ENCODE results near the gene HUS1. TPM values are rescaled to one million over a fixed set of nuclear protein-coding genes. Genes with fewer than 3 reads are reported as not detected.
A peak's percentile ranks its signal among the peaks of the same experiment; 100 is the strongest.

Gene HUS1
- total and polyA plus RNA-seq, 2 of the 4 experiments (the other 2 are of a cell fraction) = 16.2 to 18.3 TPM

DNA sequence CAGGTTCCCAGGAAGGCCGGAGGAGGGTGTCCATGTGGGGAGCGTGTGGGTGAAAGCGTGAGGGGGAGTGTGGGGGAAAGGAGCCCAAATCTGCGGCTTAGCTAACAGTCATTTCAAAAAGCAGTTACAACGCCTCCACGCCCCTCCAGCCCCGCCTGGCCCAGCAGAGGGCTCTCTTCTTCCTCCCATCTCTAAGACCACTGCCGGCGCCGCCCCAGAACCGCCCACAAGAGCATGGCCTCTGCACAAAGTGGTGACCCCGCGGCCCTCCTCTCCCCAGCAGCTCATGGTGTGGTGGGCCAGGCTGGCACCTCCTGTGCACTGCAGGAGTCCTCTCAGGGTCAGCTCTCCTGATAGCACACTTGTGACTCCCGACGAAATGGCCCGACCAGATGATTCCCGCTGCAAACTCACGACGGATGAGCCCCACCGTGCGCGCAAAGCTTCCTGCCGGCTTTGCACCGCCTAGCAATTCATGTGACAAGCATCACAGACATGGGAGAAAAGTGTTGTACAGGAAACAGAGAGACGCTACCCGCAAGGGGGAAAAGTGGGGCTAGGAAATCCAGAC is 12.4 kb upstream of the HUS1 start:
- H3K9ac ChIP-seq (ENCODE audit: low read depth, low read length) = peak overlapping the region; percentile 65
- no peaks in the 10 kb centered on the region for H3K36me3 ChIP-seq (ENCODE audit: control insufficient read depth, insufficient read depth, low read length)
- H3K9me3 ChIP-seq (ENCODE audit: control insufficient read depth, insufficient read depth, low read length) = no peaks in the 10 kb centered on the region
- H3K4me1 ChIP-seq (ENCODE audit: control insufficient read depth, insufficient read depth, low read length) = no peaks in the 10 kb centered on the region; the same call in 1 of the 2 replicates
- peak overlapping the region; percentile 81; the same call in 1 of the 2 replicates for H2BK20ac ChIP-seq (ENCODE audit: low read depth, low read length)
- peak overlapping the region; percentile 96 for H2AFZ ChIP-seq (replicated peaks; ENCODE audit: low read length, poor library complexity)
- H2BK15ac ChIP-seq (ENCODE audit: low read depth, low read length) = peak overlapping the region; percentile 82; the same call in 2 of the 3 replicates
- H3K14ac ChIP-seq (replicated peaks; ENCODE audit: low read depth, low read length) = peak overlapping the region; percentile 92
- ChIA-PET CTCF (interaction anchor here (0.5 to 2.3 kb wide), 16 partner anchors 9 to 482 kb away, joined by 3 to 20 read pairs (median 4); partner anchors contain the start of genes PKD1L1 and UPP1), POLR2A (ENCODE audit: unreplicated experiment) (no interaction called here)
- BruUV-seq (replicated peaks) = no TSS peak
- ATAC-seq (ENCODE audit: low read depth) (peak; percentile 100), DNase-seq (peak; percentile 51)
- no peaks in the 10 kb centered on the region; the same call in 1 of the 2 replicates for H3K27me3 ChIP-seq (ENCODE audit: control insufficient read depth, insufficient read depth, low read length)
- dilution Hi-C loops (cut with HindIII; ENCODE audit: low sequenced_read_pairs, unreplicated experiment) (loop anchor here (25.0 kb wide), 1 partner anchor 120 kb away; no protein-coding TSS in a partner anchor), in situ Hi-C loops (cut with MboI; ENCODE audit: low sequenced_read_pairs) (no loop called here), intact Hi-C loops (cut with micrococcal nuclease) (loop anchor here (1.0 to 5.0 kb wide), 3 partner anchors 95 to 162 kb away; partner anchors contain the start of gene UPP1)
- H3K56ac ChIP-seq (ENCODE audit: extremely low read depth, insufficient read depth, low read length) = peak overlapping the region; percentile 54; the same call in 1 of the 2 replicates
- WGBS, 2 experiments (ENCODE audit: extremely low coverage in 2 of 2, insufficient read length in 1 of 2) = 7% methylated on average over 15 of the region's 26 CpGs; no CpG with 5 or more reads in 1 of the 2 experiments
- no peaks in the 10 kb centered on the region for H3K79me1 ChIP-seq (ENCODE audit: low read depth in 1 of 2, low read length in 2 of 2)
- H3K4ac ChIP-seq (ENCODE audit: low read depth, low read length) = peak overlapping the region; percentile 86
- H3K9me1 ChIP-seq (ENCODE audit: insufficient read depth, low read length) = no peaks in the 10 kb centered on the region
- no peak overlapping the region for H2BK5ac ChIP-seq (ENCODE audit: low read depth, low read length, poor library complexity, severe bottlenecking)
- no peak overlapping the region for H4K5ac ChIP-seq (ENCODE audit: low read depth, low read length)
- peak overlapping the region; percentile 95 for H2BK120ac ChIP-seq (ENCODE audit: low read depth, low read length)
- peak overlapping the region; percentile 84 for H2AK9ac ChIP-seq (replicated peaks; ENCODE audit: low read depth, low read length, poor library complexity)
- no peaks in the 10 kb centered on the region for H4K20me1 ChIP-seq (ENCODE audit: insufficient read depth, low read length)
- no peak overlapping the region; the same call in 1 of the 2 replicates for H3K27ac ChIP-seq (ENCODE audit: insufficient read depth, low read length)
- H3K4me2 ChIP-seq (ENCODE audit: low read depth, low read length) = peak overlapping the region; percentile 82
- H3K18ac ChIP-seq (ENCODE audit: low read depth, low read length) = no peak overlapping the region
- H4K8ac ChIP-seq (ENCODE audit: low read depth in 2 of 2, low read length in 2 of 2) = peak overlapping the region; percentile 89 to 93
- H2AK5ac ChIP-seq (ENCODE audit: low read depth, low read length) = no peak overlapping the region
- peak overlapping the region; percentile 60; the same call in 1 of the 2 replicates for H3K23ac ChIP-seq (ENCODE audit: low read depth, low read length)
- peak overlapping the region; percentile 91 for H4K91ac ChIP-seq (ENCODE audit: insufficient read depth, low read depth, low read length)
- peak overlapping the region; percentile 44 for H3K4me3 ChIP-seq (ENCODE audit: insufficient read depth, low read depth, low read length)
- peak; percentile 73 for TF ChIP-seq RAD21 (IDR thresholded peaks at IDR 0.05; ENCODE audit: low read length)
- TF ChIP-seq BHLHE40 (IDR thresholded peaks at IDR 0.05; ENCODE audit: low read depth, low read length) = no peak
- peak; percentile 82 for TF ChIP-seq SMC3 (IDR thresholded peaks at IDR 0.05; ENCODE audit: low read depth, low read length)
- no peak for TF ChIP-seq MAFK (IDR thresholded peaks at IDR 0.05; ENCODE audit: low read depth, low read length)
- TF ChIP-seq NFE2L2 (IDR thresholded peaks at IDR 0.05; ENCODE audit: low read depth, low read length) = no peak
- TF ChIP-seq, protein P1, sequence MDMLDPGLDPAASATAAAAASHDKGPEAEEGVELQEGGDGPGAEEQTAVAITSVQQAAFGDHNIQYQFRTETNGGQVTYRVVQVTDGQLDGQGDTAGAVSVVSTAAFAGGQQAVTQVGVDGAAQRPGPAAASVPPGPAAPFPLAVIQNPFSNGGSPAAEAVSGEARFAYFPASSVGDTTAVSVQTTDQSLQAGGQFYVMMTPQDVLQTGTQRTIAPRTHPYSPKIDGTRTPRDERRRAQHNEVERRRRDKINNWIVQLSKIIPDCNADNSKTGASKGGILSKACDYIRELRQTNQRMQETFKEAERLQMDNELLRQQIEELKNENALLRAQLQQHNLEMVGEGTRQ (IDR thresholded peaks at IDR 0.05; ENCODE audit: low read depth, low read length) = no peak
- TF ChIP-seq MAZ (IDR thresholded peaks at IDR 0.05; ENCODE audit: borderline replicate concordance, low read depth, low read length) = 0 out of 2 replicates have a peak, but pooled peaks have one; percentile 27
- no peak for TF ChIP-seq CHD1 (IDR thresholded peaks at IDR 0.05; ENCODE audit: low read depth, low read length)
- no peak for TF ChIP-seq CEBPB (IDR thresholded peaks at IDR 0.05; ENCODE audit: low read depth, low read length)
- TF ChIP-seq, protein P2, sequence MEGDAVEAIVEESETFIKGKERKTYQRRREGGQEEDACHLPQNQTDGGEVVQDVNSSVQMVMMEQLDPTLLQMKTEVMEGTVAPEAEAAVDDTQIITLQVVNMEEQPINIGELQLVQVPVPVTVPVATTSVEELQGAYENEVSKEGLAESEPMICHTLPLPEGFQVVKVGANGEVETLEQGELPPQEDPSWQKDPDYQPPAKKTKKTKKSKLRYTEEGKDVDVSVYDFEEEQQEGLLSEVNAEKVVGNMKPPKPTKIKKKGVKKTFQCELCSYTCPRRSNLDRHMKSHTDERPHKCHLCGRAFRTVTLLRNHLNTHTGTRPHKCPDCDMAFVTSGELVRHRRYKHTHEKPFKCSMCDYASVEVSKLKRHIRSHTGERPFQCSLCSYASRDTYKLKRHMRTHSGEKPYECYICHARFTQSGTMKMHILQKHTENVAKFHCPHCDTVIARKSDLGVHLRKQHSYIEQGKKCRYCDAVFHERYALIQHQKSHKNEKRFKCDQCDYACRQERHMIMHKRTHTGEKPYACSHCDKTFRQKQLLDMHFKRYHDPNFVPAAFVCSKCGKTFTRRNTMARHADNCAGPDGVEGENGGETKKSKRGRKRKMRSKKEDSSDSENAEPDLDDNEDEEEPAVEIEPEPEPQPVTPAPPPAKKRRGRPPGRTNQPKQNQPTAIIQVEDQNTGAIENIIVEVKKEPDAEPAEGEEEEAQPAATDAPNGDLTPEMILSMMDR (conservative IDR thresholded peaks at IDR 0.05; ENCODE audit: low read depth, low read length) = peak; percentile 70
- no peak for TF ChIP-seq POLR2A (IDR thresholded peaks at IDR 0.05; ENCODE audit: low read depth, low read length)
- TF ChIP-seq MXI1 (IDR thresholded peaks at IDR 0.05; ENCODE audit: borderline replicate concordance, low read depth, low read length) = no peak
- TF ChIP-seq, protein P3, sequence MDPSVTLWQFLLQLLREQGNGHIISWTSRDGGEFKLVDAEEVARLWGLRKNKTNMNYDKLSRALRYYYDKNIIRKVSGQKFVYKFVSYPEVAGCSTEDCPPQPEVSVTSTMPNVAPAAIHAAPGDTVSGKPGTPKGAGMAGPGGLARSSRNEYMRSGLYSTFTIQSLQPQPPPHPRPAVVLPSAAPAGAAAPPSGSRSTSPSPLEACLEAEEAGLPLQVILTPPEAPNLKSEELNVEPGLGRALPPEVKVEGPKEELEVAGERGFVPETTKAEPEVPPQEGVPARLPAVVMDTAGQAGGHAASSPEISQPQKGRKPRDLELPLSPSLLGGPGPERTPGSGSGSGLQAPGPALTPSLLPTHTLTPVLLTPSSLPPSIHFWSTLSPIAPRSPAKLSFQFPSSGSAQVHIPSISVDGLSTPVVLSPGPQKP (IDR thresholded peaks at IDR 0.05; ENCODE audit: borderline replicate concordance, low read depth, low read length) = no peak
- TF ChIP-seq RFX5 (IDR thresholded peaks at IDR 0.05; ENCODE audit: low read depth, low read length) = no peak
- TF ChIP-seq FOS (IDR thresholded peaks at IDR 0.05; ENCODE audit: low read depth, low read length) = no peak
